Liver (tissue), 9 donors: ENCODE data around the gene KANSL3. TPM values are rescaled to one million over a fixed set of nuclear protein-coding genes. Genes with fewer than 3 reads are reported as not detected.

Experiments
- DNase-seq: peaks from one replicate; pipeline ENCODE4 v3.0.0-alpha.2; 2017; ENCODE audit warnings: low spot score
- H3K27ac ChIP-seq, 2 donors: one replicate each; pipeline ENCODE4 v1.7.0; 2013; ENCODE audit warnings: inconsistent platforms in 2 of 2, low read length in 2 of 2, control low read depth in 1 of 2, low read depth in 1 of 2, mild to moderate bottlenecking in 1 of 2
- H3K27me3 ChIP-seq, 4 donors: one replicate each; pipeline versions ENCODE4 v1.6.1 to v1.7.0; 2013; ENCODE audit warnings: low read length in 3 of 4, inconsistent platforms in 1 of 4, mild to moderate bottlenecking in 1 of 4, moderate library complexity in 1 of 4; ENCODE audit not compliant: control insufficient read depth in 4 of 4, insufficient read depth in 4 of 4
- H3K36me3 ChIP-seq, 4 donors: one replicate each; pipeline versions ENCODE4 v1.6.1 to v1.7.0; 2013; ENCODE audit warnings: low read length in 3 of 4, mild to moderate bottlenecking in 3 of 4, low read depth in 1 of 4, moderate library complexity in 1 of 4; ENCODE audit not compliant: control insufficient read depth in 4 of 4, insufficient read depth in 3 of 4
- H3K4me1 ChIP-seq, 4 donors: one replicate each; pipeline versions ENCODE4 v1.6.1 to v1.7.0; 2013; ENCODE audit warnings: low read length in 3 of 4, mild to moderate bottlenecking in 3 of 4, moderate library complexity in 1 of 4; ENCODE audit not compliant: control insufficient read depth in 4 of 4, insufficient read depth in 4 of 4
- H3K4me3 ChIP-seq, 3 donors: one replicate each; pipeline versions ENCODE4 v1.6.1 to v1.7.0; 2013; ENCODE audit warnings: low read length in 3 of 3, control low read depth in 1 of 3, low read depth in 1 of 3, mild to moderate bottlenecking in 1 of 3
- H3K9ac ChIP-seq, 2 donors: one replicate each; pipeline ENCODE4 v1.7.0; 2013; ENCODE audit warnings: low read length in 2 of 2, mild to moderate bottlenecking in 2 of 2, moderate library complexity in 2 of 2, control low read depth in 1 of 2, low read depth in 1 of 2
- H3K9me3 ChIP-seq, 4 donors: one replicate each; pipeline versions ENCODE4 v1.6.1 to v1.7.0; 2013; ENCODE audit warnings: low read length in 3 of 4; ENCODE audit not compliant: control insufficient read depth in 4 of 4
- EGR1 ChIP-seq, 2 donors: IDR thresholded peaks; 2 replicates each; pipeline ENCODE4 v1.6.1; 2016 to 2018; ENCODE audit warnings: antibody characterized with exemption in 2 of 2, low read depth in 2 of 2
- GABPA ChIP-seq, 2 donors: IDR thresholded peaks in 1 of 2; conservative IDR thresholded peaks in 1 of 2; 2 replicates each; pipeline ENCODE4 v1.6.1; 2016; ENCODE audit warnings: antibody characterized with exemption in 2 of 2, mild to moderate bottlenecking in 1 of 2, moderate library complexity in 1 of 2
- HNF4A ChIP-seq, 2 donors: conservative IDR thresholded peaks; 2 replicates each; pipeline ENCODE4 v1.6.1; 2016; ENCODE audit warnings: antibody characterized with exemption in 2 of 2, mild to moderate bottlenecking in 2 of 2
- JUND ChIP-seq, 2 donors: IDR thresholded peaks; 2 replicates each; pipeline ENCODE4 v1.6.1; 2016; ENCODE audit warnings: antibody characterized with exemption in 2 of 2
- RXRA ChIP-seq, 2 donors: IDR thresholded peaks; 2 replicates each; pipeline ENCODE4 v1.6.1; 2017 to 2018; ENCODE audit warnings: antibody characterized with exemption in 2 of 2, mild to moderate bottlenecking in 1 of 2
- SP1 ChIP-seq: IDR thresholded peaks from 2 replicates; pipeline ENCODE4 v1.6.1; 2018; ENCODE audit warnings: antibody characterized with exemption, mild to moderate bottlenecking
- TAF1 ChIP-seq: conservative IDR thresholded peaks from 2 replicates; pipeline ENCODE4 v1.6.1; 2016; ENCODE audit warnings: antibody characterized with exemption, mild to moderate bottlenecking
- YY1 ChIP-seq: IDR thresholded peaks from 2 replicates; pipeline ENCODE4 v1.6.1; 2016; ENCODE audit warnings: antibody characterized with exemption, mild to moderate bottlenecking
- WGBS: extraction: QIAGEN DNeasy Blood & Tissue Kit; methylation state at CpG from one replicate; pipeline ENCODE4 v1.1.7; 2013; 5-methylcytosine and 5-hydroxymethylcytosine counted together
- polyA plus RNA-seq, 2 donors: library from polyadenylated mRNA; stranded (reverse) in 1 of 2; unstranded in 1 of 2; fragments of 200-250 nt in 1 of 2; fragments of >200 nt in 1 of 2; fragmentation: Nextera tagmentation in 1 of 2; extraction: Ambion mirVana in 1 of 2; gene quantifications; one replicate each; pipeline versions ENCODE4 v1.2.1 to v1.2.3, GENCODE V29; 2013 to 2015
- total RNA-seq, 2 donors: library from RNA; depleted of rRNA; stranded (reverse); fragments of >200 nt; gene quantifications; one replicate each; pipeline ENCODE4 v1.2.3, GENCODE V29; 2014
- TF ChIP-seq, protein P1 (sequence below): IDR thresholded peaks from 2 replicates; pipeline ENCODE4 v1.6.1; 2016; ENCODE audit warnings: antibody characterized with exemption
- TF ChIP-seq, protein P2 (sequence below): fragments of 150-350 bp; IDR thresholded peaks from 2 replicates; pipeline ENCODE4 v1.5.1; 2017; ENCODE audit warnings: improper control_type of control experiment, low read depth, low read length; ENCODE audit not compliant: missing input control
- TF ChIP-seq, protein P3 (sequence below): IDR thresholded peaks from 2 replicates; pipeline ENCODE4 v1.6.1; 2016; ENCODE audit warnings: antibody characterized with exemption, mild to moderate bottlenecking
- TF ChIP-seq, protein P4 (sequence below): IDR thresholded peaks from 2 replicates; pipeline ENCODE4 v1.6.1; 2016; ENCODE audit warnings: antibody characterized with exemption
- donor health status: healthy.
- donor health status: healthy.
- donor health status: healthy.
- donor health status: healthy.
- donor health status: healthy.

The KANSL3 gene
- total and polyA plus RNA-seq, 4 donors = 8.3 to 30.5 (median 18.6) TPM

DNA sequence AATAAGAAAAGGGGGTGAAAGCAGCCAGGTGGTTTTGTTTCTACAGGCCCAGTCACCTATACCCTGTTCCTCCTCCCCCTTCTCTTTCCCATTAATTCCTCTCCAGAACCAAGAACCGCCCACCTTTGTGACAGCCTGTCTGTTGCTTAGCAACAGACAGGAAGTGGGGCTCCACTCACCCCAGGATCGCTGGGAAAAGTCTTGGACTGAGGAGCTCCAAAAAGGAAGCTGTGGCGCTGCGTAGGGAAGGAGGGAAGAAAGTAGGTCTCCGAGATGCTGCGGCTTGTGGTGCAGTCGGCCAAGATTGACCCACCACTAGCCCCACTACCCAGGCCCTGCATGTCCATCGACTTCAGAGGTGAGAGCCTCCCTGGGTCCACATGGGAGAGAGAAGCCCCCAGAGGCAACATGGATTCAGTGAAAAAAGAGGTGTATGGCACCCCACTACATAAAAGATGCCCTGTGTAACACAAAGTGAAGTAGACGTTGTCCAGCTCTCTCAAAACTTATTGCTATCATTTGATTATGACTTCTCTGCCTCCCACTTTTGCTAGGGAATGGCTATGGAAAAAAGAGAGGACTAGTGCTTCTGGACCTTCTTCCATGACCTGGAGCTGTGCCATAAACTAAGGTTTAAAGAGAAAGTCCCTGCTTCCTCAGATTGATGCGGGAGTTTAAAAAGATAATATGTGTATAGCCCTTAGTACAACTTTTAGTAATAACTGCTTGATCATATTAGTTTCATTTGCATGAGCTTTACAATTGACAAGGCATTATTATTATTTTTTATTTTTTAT, 4.7 kb upstream of the KANSL3 start, which contains the start of gene FER1L5:
TSS of gene FER1L5 (plus strand) at position 201 of the 797 bp plus-strand sequence. CDS start at position 274, 73 bp downstream.
- DNase-seq = no peak
- TF ChIP-seq, protein P1, sequence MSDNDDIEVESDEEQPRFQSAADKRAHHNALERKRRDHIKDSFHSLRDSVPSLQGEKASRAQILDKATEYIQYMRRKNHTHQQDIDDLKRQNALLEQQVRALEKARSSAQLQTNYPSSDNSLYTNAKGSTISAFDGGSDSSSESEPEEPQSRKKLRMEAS = no peak
- TF ChIP-seq, protein P2, sequence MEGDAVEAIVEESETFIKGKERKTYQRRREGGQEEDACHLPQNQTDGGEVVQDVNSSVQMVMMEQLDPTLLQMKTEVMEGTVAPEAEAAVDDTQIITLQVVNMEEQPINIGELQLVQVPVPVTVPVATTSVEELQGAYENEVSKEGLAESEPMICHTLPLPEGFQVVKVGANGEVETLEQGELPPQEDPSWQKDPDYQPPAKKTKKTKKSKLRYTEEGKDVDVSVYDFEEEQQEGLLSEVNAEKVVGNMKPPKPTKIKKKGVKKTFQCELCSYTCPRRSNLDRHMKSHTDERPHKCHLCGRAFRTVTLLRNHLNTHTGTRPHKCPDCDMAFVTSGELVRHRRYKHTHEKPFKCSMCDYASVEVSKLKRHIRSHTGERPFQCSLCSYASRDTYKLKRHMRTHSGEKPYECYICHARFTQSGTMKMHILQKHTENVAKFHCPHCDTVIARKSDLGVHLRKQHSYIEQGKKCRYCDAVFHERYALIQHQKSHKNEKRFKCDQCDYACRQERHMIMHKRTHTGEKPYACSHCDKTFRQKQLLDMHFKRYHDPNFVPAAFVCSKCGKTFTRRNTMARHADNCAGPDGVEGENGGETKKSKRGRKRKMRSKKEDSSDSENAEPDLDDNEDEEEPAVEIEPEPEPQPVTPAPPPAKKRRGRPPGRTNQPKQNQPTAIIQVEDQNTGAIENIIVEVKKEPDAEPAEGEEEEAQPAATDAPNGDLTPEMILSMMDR = no peak
- TF ChIP-seq EGR1 (IDR thresholded peaks at IDR 0.05; ENCODE audit: low read depth in 2 of 2) = no peak
- 65% methylated on average over 10 of the region's 10 CpGs for WGBS

DNA sequence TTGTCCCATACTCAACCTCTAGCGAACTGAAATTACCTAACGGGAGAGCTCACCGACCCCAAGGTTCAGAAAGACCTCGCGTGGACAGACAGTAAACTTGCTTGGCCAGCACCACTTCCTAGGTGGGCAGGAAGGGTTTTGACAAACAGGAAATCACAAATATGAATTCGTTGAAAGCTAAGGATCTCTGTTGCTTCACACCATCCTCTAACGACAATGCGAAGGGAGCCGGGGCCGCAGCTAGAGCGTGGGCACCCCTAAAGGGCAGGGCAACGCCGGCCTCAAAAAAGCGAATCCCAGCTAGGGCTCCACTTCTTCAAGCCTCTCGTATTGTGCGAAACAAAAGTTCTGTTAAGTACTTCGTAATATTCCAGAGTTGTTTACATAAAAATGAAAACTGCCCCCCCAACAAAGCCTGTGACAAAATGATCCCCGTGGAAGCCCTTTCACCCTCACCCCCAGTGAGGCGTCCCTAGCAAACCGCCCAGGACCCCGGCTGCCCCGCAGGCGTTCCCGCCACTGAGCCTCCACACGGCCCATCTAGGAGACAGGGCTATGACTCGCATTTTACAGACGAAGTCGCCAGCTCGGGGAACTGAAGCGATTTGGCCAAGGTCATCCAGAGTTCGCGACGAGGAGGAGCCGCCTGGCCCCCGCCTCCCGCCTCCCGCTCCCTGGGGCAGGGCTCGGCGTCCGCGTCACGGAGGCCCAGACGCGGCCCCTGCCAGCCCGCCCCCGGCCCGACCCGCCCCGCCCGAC, 548 bp downstream of the KANSL3 start:
- WGBS = under 1% methylated on average over 50 of the region's 50 CpGs

More for the DNA sequence above, 4.7 kb upstream of the KANSL3 start, which contains the start of gene FER1L5:
- Histone ChIP-seq H3K4me1 (peaks cover 0 to 8% (median 1%) of the 10 kb centered on the region in 4 donors), H3K27me3 (no peaks in the 10 kb centered on the region), H3K4me3 (no peak within 1 kb of the TSS), H3K9me3 (no peaks in the 10 kb centered on the region), H3K9ac (no peak within 1 kb of the TSS), H3K27ac (peak within 1 kb of the TSS; percentile 23 to 50), H3K36me3 (no peaks in the 10 kb centered on the region)

More for the DNA sequence above, 548 bp downstream of the KANSL3 start:
- Histone ChIP-seq H3K9me3 (no peaks in the 10 kb centered on the region), H3K36me3 (peaks cover 0 to 5% (median 2%) of the 10 kb centered on the region in 4 donors), H3K27me3 (no peaks in the 10 kb centered on the region), H3K4me1 (peaks cover 5 to 19% (median 11%) of the 10 kb centered on the region in 4 donors), H3K27ac (peak overlapping the region; percentile 97 to 98), H3K4me3 (peak overlapping the region; percentile 77 to 86 (median 80)), H3K9ac (peak overlapping the region; percentile 85 to 94)
- DNase-seq = peak; percentile 80
- peak in 1 of 2 donors; percentile 48 for TF ChIP-seq RXRA (IDR thresholded peaks at IDR 0.05)
- no peak for TF ChIP-seq JUND (IDR thresholded peaks at IDR 0.05)
- TF ChIP-seq, protein P3, sequence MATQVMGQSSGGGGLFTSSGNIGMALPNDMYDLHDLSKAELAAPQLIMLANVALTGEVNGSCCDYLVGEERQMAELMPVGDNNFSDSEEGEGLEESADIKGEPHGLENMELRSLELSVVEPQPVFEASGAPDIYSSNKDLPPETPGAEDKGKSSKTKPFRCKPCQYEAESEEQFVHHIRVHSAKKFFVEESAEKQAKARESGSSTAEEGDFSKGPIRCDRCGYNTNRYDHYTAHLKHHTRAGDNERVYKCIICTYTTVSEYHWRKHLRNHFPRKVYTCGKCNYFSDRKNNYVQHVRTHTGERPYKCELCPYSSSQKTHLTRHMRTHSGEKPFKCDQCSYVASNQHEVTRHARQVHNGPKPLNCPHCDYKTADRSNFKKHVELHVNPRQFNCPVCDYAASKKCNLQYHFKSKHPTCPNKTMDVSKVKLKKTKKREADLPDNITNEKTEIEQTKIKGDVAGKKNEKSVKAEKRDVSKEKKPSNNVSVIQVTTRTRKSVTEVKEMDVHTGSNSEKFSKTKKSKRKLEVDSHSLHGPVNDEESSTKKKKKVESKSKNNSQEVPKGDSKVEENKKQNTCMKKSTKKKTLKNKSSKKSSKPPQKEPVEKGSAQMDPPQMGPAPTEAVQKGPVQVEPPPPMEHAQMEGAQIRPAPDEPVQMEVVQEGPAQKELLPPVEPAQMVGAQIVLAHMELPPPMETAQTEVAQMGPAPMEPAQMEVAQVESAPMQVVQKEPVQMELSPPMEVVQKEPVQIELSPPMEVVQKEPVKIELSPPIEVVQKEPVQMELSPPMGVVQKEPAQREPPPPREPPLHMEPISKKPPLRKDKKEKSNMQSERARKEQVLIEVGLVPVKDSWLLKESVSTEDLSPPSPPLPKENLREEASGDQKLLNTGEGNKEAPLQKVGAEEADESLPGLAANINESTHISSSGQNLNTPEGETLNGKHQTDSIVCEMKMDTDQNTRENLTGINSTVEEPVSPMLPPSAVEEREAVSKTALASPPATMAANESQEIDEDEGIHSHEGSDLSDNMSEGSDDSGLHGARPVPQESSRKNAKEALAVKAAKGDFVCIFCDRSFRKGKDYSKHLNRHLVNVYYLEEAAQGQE = peak; percentile 13
- peak; percentile 32 for TF ChIP-seq TAF1
- no peak for TF ChIP-seq YY1
- TF ChIP-seq, protein P1 = no peak
- TF ChIP-seq GABPA (IDR thresholded peaks at IDR 0.05 in 1 of 2, conservative IDR thresholded peaks at IDR 0.05 in 1 of 2) = no peak
- no peak for TF ChIP-seq SP1
- TF ChIP-seq, protein P2 = no peak
- TF ChIP-seq, protein P4, sequence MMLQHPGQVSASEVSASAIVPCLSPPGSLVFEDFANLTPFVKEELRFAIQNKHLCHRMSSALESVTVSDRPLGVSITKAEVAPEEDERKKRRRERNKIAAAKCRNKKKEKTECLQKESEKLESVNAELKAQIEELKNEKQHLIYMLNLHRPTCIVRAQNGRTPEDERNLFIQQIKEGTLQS = no peak
- peak; percentile 12 to 20 for TF ChIP-seq HNF4A (conservative IDR thresholded peaks at IDR 0.05)
